IMR-90 (cell line): ENCODE measurements around the gene SEMA4F. TPM values are rescaled to one million over a fixed set of nuclear protein-coding genes. Genes with fewer than 3 reads are reported as not detected.

Experiments used
- ATAC-seq: fragments of 200-7000 bp; cut with Tn5 transposase; 2 replicates; pipeline ENCODE4 v1.9.1; 2020; ENCODE audit warnings: low read depth, mild to moderate bottlenecking, moderate library complexity
- BruUV-seq: library from RNA; stranded (reverse); fragments of 400-500 nt; replicated peaks from 2 replicates; lab custom pipeline; 2021; lab: Mats Ljungman, UMichigan
- CTCF ChIA-PET: fragments of 300-600 bp; formaldehyde crosslinking; extraction: SDS; loops from one replicate; lab custom pipeline; 2021; ENCODE audit warnings: antibody characterized with exemption; lab: Yijun Ruan, JAX
- POLR2A ChIA-PET: fragments of 300-600 bp; sonication (Branson Sonifier 250); formaldehyde crosslinking; loops from one replicate; lab custom pipeline; 2022; ENCODE audit warnings: antibody characterized with exemption; ENCODE audit not compliant: unreplicated experiment; lab: Charles Lee
- DNase-seq: peaks from one replicate; pipeline ENCODE4 v3.0.0; 2013
- H2AFZ ChIP-seq: replicated peaks from 2 replicates; pipeline ENCODE3; 2013; ENCODE audit warnings: low read length, mild to moderate bottlenecking; ENCODE audit not compliant: poor library complexity
- H2AK5ac ChIP-seq: 2 replicates; pipeline ENCODE4 v1.6.1; 2013; ENCODE audit warnings: low read depth, low read length, inconsistent platforms
- H2AK9ac ChIP-seq: replicated peaks from 2 replicates; pipeline ENCODE3; 2013; ENCODE audit warnings: mild to moderate bottlenecking, low read depth, low read length, moderate library complexity; ENCODE audit not compliant: poor library complexity
- H2BK120ac ChIP-seq: 2 replicates; pipeline ENCODE4 v1.6.1; 2013; ENCODE audit warnings: low read depth, low read length, inconsistent platforms
- H2BK15ac ChIP-seq: 3 replicates; pipeline ENCODE4 v1.6.1; 2013; ENCODE audit warnings: low read depth, low read length, inconsistent platforms
- H2BK20ac ChIP-seq: 2 replicates; pipeline ENCODE4 v1.6.1; 2013; ENCODE audit warnings: low read depth, mild to moderate bottlenecking, inconsistent platforms, low read length, moderate library complexity
- H2BK5ac ChIP-seq: 2 replicates; pipeline ENCODE4 v1.6.1; 2013; ENCODE audit warnings: mild to moderate bottlenecking, low read depth, low read length, inconsistent platforms; ENCODE audit not compliant: poor library complexity, severe bottlenecking
- H3K14ac ChIP-seq: replicated peaks from 2 replicates; pipeline ENCODE4 v1.6.1; 2013; ENCODE audit warnings: low read depth, low read length, inconsistent platforms
- H3K18ac ChIP-seq: 2 replicates; pipeline ENCODE4 v1.6.1; 2013; ENCODE audit warnings: low read depth, low read length, control low read depth
- H3K23ac ChIP-seq: 2 replicates; pipeline ENCODE4 v1.6.1; 2013; ENCODE audit warnings: low read depth, low read length, inconsistent platforms
- H3K27ac ChIP-seq: 2 replicates; pipeline ENCODE4 v1.5.1; 2013; ENCODE audit warnings: mild to moderate bottlenecking, control low read depth, low read length; ENCODE audit not compliant: insufficient read depth
- H3K27me3 ChIP-seq: 2 replicates; pipeline ENCODE4 v1.6.1; 2013; ENCODE audit warnings: low read length; ENCODE audit not compliant: control insufficient read depth, insufficient read depth
- H3K36me3 ChIP-seq: 2 replicates; pipeline ENCODE4 v1.6.1; 2013; ENCODE audit warnings: low read length, mixed read lengths; ENCODE audit not compliant: control insufficient read depth, insufficient read depth
- H3K4ac ChIP-seq: 2 replicates; pipeline ENCODE4 v1.6.1; 2013; ENCODE audit warnings: low read depth, low read length, inconsistent platforms
- H3K4me1 ChIP-seq: 2 replicates; pipeline ENCODE4 v1.6.1; 2013; ENCODE audit warnings: low read length, mixed read lengths; ENCODE audit not compliant: control insufficient read depth, insufficient read depth
- H3K4me2 ChIP-seq: 2 replicates; pipeline ENCODE4 v1.6.1; 2013; ENCODE audit warnings: low read depth, mild to moderate bottlenecking, control low read depth, low read length, moderate library complexity
- H3K4me3 ChIP-seq: 2 replicates; pipeline ENCODE4 v1.5.1; 2013; ENCODE audit warnings: low read depth, mild to moderate bottlenecking, control low read depth, low read length, moderate library complexity; ENCODE audit not compliant: insufficient read depth
- H3K56ac ChIP-seq: 2 replicates; pipeline ENCODE4 v1.6.1; 2013; ENCODE audit warnings: low read length, inconsistent platforms; ENCODE audit not compliant: insufficient read depth; ENCODE audit errors: extremely low read depth
- H3K79me1 ChIP-seq, 2 experiments: 2 replicates each; pipeline ENCODE4 v1.6.1; 2013; ENCODE audit warnings: low read length in 2 of 2, inconsistent platforms in 1 of 2, low read depth in 1 of 2
- H3K9ac ChIP-seq: 2 replicates; pipeline ENCODE4 v1.6.1; 2013; ENCODE audit warnings: low read depth, low read length, control low read depth
- H3K9me1 ChIP-seq: 2 replicates; pipeline ENCODE4 v1.6.1; 2013; ENCODE audit warnings: low read length, inconsistent platforms; ENCODE audit not compliant: insufficient read depth
- H3K9me3 ChIP-seq: 2 replicates; pipeline ENCODE4 v1.6.1; 2013; ENCODE audit warnings: low read length; ENCODE audit not compliant: control insufficient read depth, insufficient read depth
- H4K20me1 ChIP-seq: 2 replicates; pipeline ENCODE4 v1.6.1; 2013; ENCODE audit warnings: low read length, inconsistent platforms; ENCODE audit not compliant: insufficient read depth
- H4K5ac ChIP-seq: 2 replicates; pipeline ENCODE4 v1.6.1; 2013; ENCODE audit warnings: mild to moderate bottlenecking, low read depth, low read length, control low read depth
- H4K8ac ChIP-seq, 2 experiments: 2 replicates each; pipeline ENCODE4 v1.6.1; 2013; ENCODE audit warnings: low read depth in 2 of 2, low read length in 2 of 2, control low read depth in 1 of 2, inconsistent platforms in 1 of 2
- H4K91ac ChIP-seq: 2 replicates; pipeline ENCODE4 v1.6.1; 2013; ENCODE audit warnings: low read depth, low read length, inconsistent platforms; ENCODE audit not compliant: insufficient read depth
- FOS ChIP-seq: fragments of 150-350 bp; IDR thresholded peaks from 2 replicates; pipeline ENCODE4 v1.6.1; 2016; ENCODE audit warnings: low read depth, low read length
- RCOR1 ChIP-seq: IDR thresholded peaks from 2 replicates; pipeline ENCODE4 v1.6.1; 2012; ENCODE audit warnings: mild to moderate bottlenecking, low read length, improper control_type of control experiment; ENCODE audit not compliant: insufficient replicate concordance
- RFX5 ChIP-seq: IDR thresholded peaks from 2 replicates; pipeline ENCODE4 v1.8.0; 2012; ENCODE audit warnings: low read depth, mild to moderate bottlenecking, low read length, moderate library complexity
- WGBS, 2 experiments: methylation state at CpG; one replicate each; pipeline versions ENCODE4 v1.1.5 to v1.1.7; 2013; ENCODE audit warnings: missing lambda C conversion rate in 2 of 2; ENCODE audit not compliant: insufficient read length in 1 of 2; ENCODE audit errors: extremely low coverage in 2 of 2; 5-methylcytosine and 5-hydroxymethylcytosine counted together
- dilution Hi-C: fragments of 300-500 bp; cut with HindIII; formaldehyde crosslinking; loops from one replicate; pipeline ENCODE4 v1.14.3; 2018; ENCODE audit warnings: low sequenced_read_pairs; ENCODE audit not compliant: unreplicated experiment
- in situ Hi-C: fragments of 300-500 bp; cut with MboI; formaldehyde crosslinking; loops from 3 replicates; pipeline ENCODE4 v1.14.3; 2019; ENCODE audit warnings: low sequenced_read_pairs, inconsistent platforms, mixed read lengths
- intact Hi-C: fragments of 100-400 bp; cut with micrococcal nuclease; formaldehyde crosslinking; loops from 2 replicates; pipeline ENCODE4 v1.10.0; 2022
- polyA plus RNA-seq, 3 experiments: library from polyadenylated mRNA; depleted of rRNA; stranded (reverse); fragments of >200 nt; gene quantifications; 2 replicates each; pipeline ENCODE4 v1.2.3, GENCODE V29; 2012; ENCODE audit warnings: low replicate concordance in 1 of 3
- total RNA-seq: library from RNA; depleted of rRNA; stranded (reverse); fragments of >200 nt; gene quantifications from 2 replicates; pipeline ENCODE4 v1.2.3, GENCODE V29; 2012

Gene SEMA4F
- total and polyA plus RNA-seq, 2 of the 4 experiments (the other 2 are of a cell fraction), result 4.7 to 7.5 TPM

DNA sequence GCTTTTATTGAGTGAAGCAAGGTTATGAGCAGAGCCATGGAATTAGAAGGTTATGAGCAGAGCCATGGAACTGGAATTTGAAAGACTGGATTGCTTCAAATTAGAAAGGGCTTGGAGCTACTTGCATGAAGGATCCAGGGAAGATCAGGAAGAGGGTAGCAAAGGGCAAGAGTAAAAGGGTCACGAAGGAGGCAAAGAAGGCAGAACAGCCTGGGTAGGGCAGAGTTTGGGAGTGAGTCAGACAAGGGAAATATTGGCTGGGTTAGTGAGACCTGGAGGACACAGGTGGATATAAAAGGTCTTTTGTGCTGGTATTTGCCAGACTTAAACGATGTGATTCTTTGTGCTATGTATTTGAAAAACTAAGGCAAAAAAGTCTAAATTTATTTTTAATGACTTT lies 65.0 kb downstream of the SEMA4F start:
- peaks cover 20% of the 10 kb centered on the region for H3K27me3 ChIP-seq
- H3K56ac ChIP-seq, result no peak overlapping the region
- H4K91ac ChIP-seq, result no peak overlapping the region
- POLR2A ChIA-PET, result no interaction called here
- ATAC-seq, result no peak
- no peak overlapping the region for H3K4me3 ChIP-seq
- TF ChIP-seq RCOR1 (no peak), RFX5 (no peak), FOS (no peak)
- no peak for DNase-seq
- no peaks in the 10 kb centered on the region; the same call in 1 of the 2 replicates for H3K9me3 ChIP-seq
- no peak overlapping the region for H2BK5ac ChIP-seq
- H3K36me3 ChIP-seq, result no peaks in the 10 kb centered on the region
- H3K9ac ChIP-seq, result no peak overlapping the region
- H3K27ac ChIP-seq, result no peak overlapping the region
- no peak overlapping the region for H2AK5ac ChIP-seq
- no peak overlapping the region for H2BK15ac ChIP-seq
- 0 out of 2 replicates have a peak, but pooled peaks cover 2% of the 10 kb centered on the region for H3K4me1 ChIP-seq
- in situ Hi-C loops (no loop called here), intact Hi-C loops (no loop called here), dilution Hi-C loops (no loop called here)
- no peak overlapping the region for H4K8ac ChIP-seq
- BruUV-seq, result no TSS peak
- H3K23ac ChIP-seq, result no peak overlapping the region
- no peak overlapping the region for H2BK20ac ChIP-seq
- peaks cover 2% of the 10 kb centered on the region; the same call in 1 of the 2 replicates for H3K9me1 ChIP-seq
- H3K79me1 ChIP-seq, result no peaks in the 10 kb centered on the region
- no peak overlapping the region for H4K5ac ChIP-seq
- H3K4me2 ChIP-seq, result no peak overlapping the region
- CTCF ChIA-PET, result interaction anchor here (1.0 to 1.4 kb wide), 2 partner anchors 21 to 118 kb away, joined by 3 read pairs; no protein-coding TSS in a partner anchor
- no peak overlapping the region for H2BK120ac ChIP-seq
- H3K4ac ChIP-seq, result no peak overlapping the region
- WGBS, 2 experiments, result 71% methylated on average over 1 of the region's 2 CpGs; no CpG with 5 or more reads in 1 of the 2 experiments
- H2AK9ac ChIP-seq, result no peak overlapping the region
- no peaks in the 10 kb centered on the region for H4K20me1 ChIP-seq
- no peak overlapping the region for H3K18ac ChIP-seq
- H3K14ac ChIP-seq, result no peak overlapping the region
- no peak overlapping the region for H2AFZ ChIP-seq
